ENCODE results near the gene KDM4D. TPM values are rescaled to one million over a fixed set of nuclear protein-coding genes. Genes with fewer than 3 reads are reported as not detected.

Gene KDM4D
- total and polyA plus RNA-seq, 2 of the 8 experiments (the other 6 are each of a cell fraction or from before 2014, with no cell fraction given) = 1.5 to 4.5 TPM

DNA sequence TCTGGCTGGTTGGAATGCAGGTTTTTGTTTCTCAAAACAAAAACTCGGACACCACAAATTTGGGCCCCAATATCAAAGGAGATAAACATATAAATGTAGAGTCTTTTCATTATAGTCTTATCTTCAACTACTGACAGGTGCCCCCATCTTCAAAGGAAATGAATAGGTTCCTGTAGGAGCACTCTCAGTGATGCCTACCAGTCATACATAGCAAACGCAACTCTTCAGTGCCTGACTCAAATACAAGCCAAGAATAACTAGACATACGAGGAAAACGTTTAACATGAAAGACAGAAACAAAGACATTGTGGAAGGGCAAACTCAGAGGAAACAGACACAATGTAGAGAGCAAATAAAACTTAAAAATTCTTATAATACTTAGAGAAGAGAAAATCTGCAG lies 13.9 kb downstream of the KDM4D start:
- Histone ChIP-seq H3K36me3 (ENCODE audit: control insufficient read depth in 2 of 4, insufficient read depth in 4 of 4, low read length in 3 of 4) (no peaks in the 10 kb centered on the region), H4K20me1 (replicated peaks in 1 of 2; ENCODE audit: control insufficient read depth in 1 of 2, insufficient read depth in 2 of 2, low read length in 2 of 2) (no peaks in the 10 kb centered on the region)
- CTCF ChIA-PET (ENCODE audit: partially characterized antibody) = interaction anchor here (1.1 kb wide), 1 partner anchor 164 kb away, joined by 4 read pairs; no protein-coding TSS in a partner anchor

More for the DNA sequence above, 13.9 kb downstream of the KDM4D start:
- Histone ChIP-seq H3K79me1 (ENCODE audit: low read depth, low read length) (no peaks in the 10 kb centered on the region), H2AFZ (ENCODE audit: low read length) (no peak overlapping the region), H3K23me2 (ENCODE audit: low read depth, low read length) (no peaks in the 10 kb centered on the region), H2BK12ac (ENCODE audit: low read depth, low read length) (no peak overlapping the region), H4K5ac (ENCODE audit: insufficient read length, low read depth, low read length) (no peak overlapping the region), H3K27me3 (replicated peaks in 1 of 4; ENCODE audit: control insufficient read depth in 3 of 4, extremely low read depth in 1 of 4, insufficient read depth in 3 of 4, low read length in 3 of 4) (no peaks in the 10 kb centered on the region; a peak in 1 of 7 replicates), H3K4me3 (ENCODE audit: extremely low read depth in 1 of 4, insufficient read depth in 2 of 4, low read depth in 3 of 4, low read length in 4 of 4) (no peak overlapping the region), H3K79me2 (ENCODE audit: control insufficient read depth in 1 of 2, insufficient read depth in 2 of 2, low read length in 2 of 2) (no peaks in the 10 kb centered on the region), H2BK15ac (ENCODE audit: low read length) (no peak overlapping the region), H3K14ac (ENCODE audit: insufficient read length) (no peak overlapping the region), H4K91ac (replicated peaks; ENCODE audit: insufficient read length, low read length) (no peak overlapping the region), H2AK5ac (ENCODE audit: low read depth, low read length) (no peak overlapping the region), H3K4ac (replicated peaks; ENCODE audit: insufficient read length, low read depth, low read length) (no peak overlapping the region), H3K9me3 (ENCODE audit: insufficient read depth in 2 of 2, low read depth in 1 of 2, low read length in 1 of 2) (no peaks in the 10 kb centered on the region), H3K4me1 (replicated peaks in 1 of 4; ENCODE audit: control insufficient read depth in 3 of 4, insufficient read depth in 4 of 4, low read length in 3 of 4) (no peaks in the 10 kb centered on the region), H3K27ac (ENCODE audit: low read depth, low read length) (no peak overlapping the region), H3K18ac (ENCODE audit: extremely low read depth, low read length) (no peak overlapping the region), H3K4me2 (ENCODE audit: insufficient read depth in 1 of 2, low read depth in 2 of 2, low read length in 2 of 2) (no peak overlapping the region), H2BK5ac (ENCODE audit: low read depth, low read length) (no peak overlapping the region), H4K8ac (ENCODE audit: extremely low read depth, insufficient read depth, low read length) (no peak overlapping the region), H3K23ac (ENCODE audit: insufficient read length) (no peak overlapping the region), H2BK20ac (ENCODE audit: low read length) (no peak overlapping the region), H3K56ac (replicated peaks; ENCODE audit: insufficient read length, low read depth, low read length) (no peak overlapping the region), H3K9ac (replicated peaks in 1 of 4; ENCODE audit: extremely low read depth in 1 of 4, low read depth in 3 of 4, low read length in 3 of 4) (no peak overlapping the region), H2BK120ac (replicated peaks; ENCODE audit: low read depth, low read length) (no peak overlapping the region)
- no peak for TF ChIP-seq SP1 (IDR thresholded peaks at IDR 0.05; ENCODE audit: low read depth, low read length)
- DNase-seq (ENCODE audit: low read depth in 1 of 2, low spot score in 2 of 2) = no peak
- 86% methylated on average over 4 of the region's 4 CpGs; no CpG with 5 or more reads in 1 of the 2 experiments for WGBS, 2 experiments (ENCODE audit: extremely low coverage in 1 of 2, insufficient coverage in 1 of 2, insufficient read length in 1 of 2, insufficient replicate concordance in 2 of 2, low coverage in 1 of 2, low lambda C conversion rate in 2 of 2, missing lambda C conversion rate in 1 of 2)
- POLR2A ChIA-PET (ENCODE audit: partially characterized antibody) = no interaction called here
- FAIRE-seq = no peak

All from H1 (cell line).